ENCODE data around the gene VPS11. TPM values are rescaled to one million over a fixed set of nuclear protein-coding genes. Genes with fewer than 3 reads are reported as not detected.
"Not testable (repeated sequence)": the region's sequence is repeated elsewhere in the genome, so short reads cannot be mapped to it uniquely, and the experiment has no call there.

VPS11 gene
- total and polyA plus RNA-seq, 7 donors = 16.2 to 25.4 (median 20.4) TPM

DNA sequence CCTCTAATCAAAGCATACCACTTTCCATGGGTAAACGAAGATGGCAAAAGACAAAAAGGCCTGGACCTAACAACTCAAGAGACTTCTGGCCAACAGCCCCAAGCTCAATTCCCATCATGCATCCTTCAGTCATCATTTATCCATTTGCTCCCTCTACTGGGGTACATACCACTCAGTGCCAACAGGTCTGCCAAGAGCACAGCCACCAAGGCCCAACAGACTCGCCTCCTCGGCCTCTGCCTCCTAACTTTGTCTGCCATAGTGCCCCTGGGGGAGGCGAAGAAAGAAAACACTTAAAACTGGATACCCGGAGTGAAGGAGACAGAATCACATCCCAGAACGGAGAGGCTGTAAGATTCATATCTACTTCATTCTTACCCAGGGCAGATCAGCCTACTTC lies 11.7 kb upstream of the VPS11 start:
- DNase-seq = no peak
- peaks cover 17% of the 10 kb centered on the region for H3K4me1 ChIP-seq
- no peaks in the 10 kb centered on the region for H3K27me3 ChIP-seq (ENCODE audit: insufficient read depth in 3 of 3, low read length in 2 of 3)
- TF ChIP-seq, protein P1, sequence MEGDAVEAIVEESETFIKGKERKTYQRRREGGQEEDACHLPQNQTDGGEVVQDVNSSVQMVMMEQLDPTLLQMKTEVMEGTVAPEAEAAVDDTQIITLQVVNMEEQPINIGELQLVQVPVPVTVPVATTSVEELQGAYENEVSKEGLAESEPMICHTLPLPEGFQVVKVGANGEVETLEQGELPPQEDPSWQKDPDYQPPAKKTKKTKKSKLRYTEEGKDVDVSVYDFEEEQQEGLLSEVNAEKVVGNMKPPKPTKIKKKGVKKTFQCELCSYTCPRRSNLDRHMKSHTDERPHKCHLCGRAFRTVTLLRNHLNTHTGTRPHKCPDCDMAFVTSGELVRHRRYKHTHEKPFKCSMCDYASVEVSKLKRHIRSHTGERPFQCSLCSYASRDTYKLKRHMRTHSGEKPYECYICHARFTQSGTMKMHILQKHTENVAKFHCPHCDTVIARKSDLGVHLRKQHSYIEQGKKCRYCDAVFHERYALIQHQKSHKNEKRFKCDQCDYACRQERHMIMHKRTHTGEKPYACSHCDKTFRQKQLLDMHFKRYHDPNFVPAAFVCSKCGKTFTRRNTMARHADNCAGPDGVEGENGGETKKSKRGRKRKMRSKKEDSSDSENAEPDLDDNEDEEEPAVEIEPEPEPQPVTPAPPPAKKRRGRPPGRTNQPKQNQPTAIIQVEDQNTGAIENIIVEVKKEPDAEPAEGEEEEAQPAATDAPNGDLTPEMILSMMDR (IDR thresholded peaks at IDR 0.05) = no peak
- intact Hi-C loops (cut with DNase I) = no loop called here
- no peak for ATAC-seq
- no peak overlapping the region for H3K27ac ChIP-seq
- peaks cover 6 to 48% of the 10 kb centered on the region in 2 donors for H3K36me3 ChIP-seq (ENCODE audit: insufficient read depth in 1 of 2, low read depth in 1 of 2)
- WGBS, 3 donors = 46 to 55% (median 54%) methylated on average over 6 of the region's 6 CpGs
- peak overlapping the region; percentile 92 for H3K4me3 ChIP-seq
- no peaks in the 10 kb centered on the region for H3K9me3 ChIP-seq

GRCh38 chr11:119056421-119056999 lies 11.1 kb upstream of the VPS11 start:
- ATAC-seq = peak; percentile 5 to 16 (median 10)
- 0 to 1% (median 1%) methylated on average over 18 to 48 of the region's 48 CpGs for WGBS, 3 donors
- DNase-seq = peak in 1 of 2 donors; percentile 64
- intact Hi-C loops (cut with DNase I) = no loop called here
- peak overlapping the region; percentile 92 for H3K4me3 ChIP-seq
- TF ChIP-seq, protein P1 (IDR thresholded peaks at IDR 0.05) = no peak
- no peaks in the 10 kb centered on the region for H3K9me3 ChIP-seq
- no peaks in the 10 kb centered on the region for H3K27me3 ChIP-seq (ENCODE audit: insufficient read depth in 3 of 3, low read length in 2 of 3)
- H3K36me3 ChIP-seq (ENCODE audit: insufficient read depth in 1 of 2, low read depth in 1 of 2) = peaks cover 6 to 47% of the 10 kb centered on the region in 2 donors
- peaks cover 17% of the 10 kb centered on the region for H3K4me1 ChIP-seq
- H3K27ac ChIP-seq = peak overlapping the region; percentile 84

DNA sequence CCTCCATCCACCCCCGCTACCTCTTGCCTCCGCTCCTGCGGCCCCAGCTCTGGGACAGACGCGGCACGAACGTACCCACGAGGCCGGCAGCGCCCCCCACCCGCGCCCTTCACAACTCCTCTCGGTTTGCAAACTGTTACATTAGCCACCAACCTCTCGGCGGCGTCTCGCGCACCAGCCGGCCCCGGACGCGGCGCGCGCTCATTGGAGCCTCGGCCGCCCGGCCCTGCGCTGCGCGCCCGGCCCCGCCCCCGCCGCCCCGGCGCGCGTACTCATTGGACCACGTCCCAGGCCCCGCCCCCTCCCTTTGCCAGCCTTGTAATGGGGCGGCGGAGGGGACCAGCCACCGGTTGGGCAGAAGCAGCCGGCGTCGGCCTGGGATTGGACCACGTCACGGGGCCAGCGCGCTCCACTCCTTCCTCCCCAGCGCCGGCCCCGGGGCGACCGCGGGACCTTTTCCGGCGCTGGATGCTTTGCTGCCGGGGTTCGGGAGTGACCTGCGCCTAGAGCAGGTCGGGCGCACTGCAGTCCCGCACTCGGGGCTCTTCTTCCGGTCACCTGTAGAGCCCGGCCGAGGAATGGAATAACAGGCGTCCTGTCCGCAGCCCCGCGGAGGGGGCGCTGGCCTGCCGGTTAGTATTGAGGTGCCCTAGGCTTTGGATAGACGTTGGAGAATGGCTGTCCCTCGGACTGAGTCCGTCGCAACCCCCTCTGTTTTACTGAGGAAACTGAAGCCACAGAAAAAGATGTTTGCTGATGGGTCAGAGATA lies 10.4 kb upstream of the VPS11 start, which contains the start of gene HYOU1:
HYOU1 (minus strand) TSS at position 206 of the 770 bp plus-strand sequence. CDS start 1,045 bp downstream, outside the sequence.
- H3K9me3 ChIP-seq = no peaks in the 10 kb centered on the region
- TF ChIP-seq, protein P1 (IDR thresholded peaks at IDR 0.05) = no peak
- 0 to 1% (median 0%) methylated on average over 53 to 79 of the region's 79 CpGs for WGBS, 3 donors
- H3K4me1 ChIP-seq = peaks cover 17% of the 10 kb centered on the region
- peak within 1 kb of the TSS; percentile 84 for H3K27ac ChIP-seq
- ATAC-seq (peak; percentile 96 to 98 (median 97)), DNase-seq (peak; percentile 99)
- H3K36me3 ChIP-seq (ENCODE audit: insufficient read depth in 1 of 2, low read depth in 1 of 2) = peaks cover 6 to 44% of the 10 kb centered on the region in 2 donors
- intact Hi-C loops (cut with DNase I) = no loop called here
- peak within 1 kb of the TSS; percentile 92 for H3K4me3 ChIP-seq
- no peaks in the 10 kb centered on the region for H3K27me3 ChIP-seq (ENCODE audit: insufficient read depth in 3 of 3, low read length in 2 of 3)

GRCh38 chr11:119059128-119059527 lies 8.5 kb upstream of the VPS11 start:
- H3K9me3 ChIP-seq; H3K4me3 ChIP-seq; DNase-seq; H3K27ac ChIP-seq; intact Hi-C loops (cut with DNase I); H3K27me3 ChIP-seq (ENCODE audit: insufficient read depth in 3 of 3, low read length in 2 of 3); ATAC-seq: not testable (repeated sequence)
- 82 to 88% (median 88%) methylated on average over 15 to 29 of the region's 35 CpGs for WGBS, 3 donors
- Histone ChIP-seq H3K4me1 (peaks cover 24% of the 10 kb centered on the region), H3K36me3 (ENCODE audit: insufficient read depth in 1 of 2, low read depth in 1 of 2) (peaks cover 3 to 24% of the 10 kb centered on the region in 2 donors)

- no peak for DNase-seq
- WGBS, 3 donors = 87 to 92% (median 89%) methylated on average over 3 of the region's 3 CpGs
- TF ChIP-seq, protein P1 (IDR thresholded peaks at IDR 0.05) = no peak
- Histone ChIP-seq H3K4me3 (no peak overlapping the region), H3K36me3 (ENCODE audit: insufficient read depth in 1 of 2, low read depth in 1 of 2) (peaks cover 0 to 23% of the 10 kb centered on the region in 2 donors), H3K27ac (no peak overlapping the region), H3K4me1 (peaks cover 24% of the 10 kb centered on the region), H3K27me3 (ENCODE audit: insufficient read depth in 3 of 3, low read length in 2 of 3) (no peaks in the 10 kb centered on the region), H3K9me3 (no peaks in the 10 kb centered on the region)
- intact Hi-C loops (cut with DNase I) = no loop called here
- ATAC-seq = no peak
Measured at GRCh38 chr11:119061256-119061655, 6.4 kb upstream of the VPS11 start.
